ENCODE measurements around the gene PDE8A.

DNA sequence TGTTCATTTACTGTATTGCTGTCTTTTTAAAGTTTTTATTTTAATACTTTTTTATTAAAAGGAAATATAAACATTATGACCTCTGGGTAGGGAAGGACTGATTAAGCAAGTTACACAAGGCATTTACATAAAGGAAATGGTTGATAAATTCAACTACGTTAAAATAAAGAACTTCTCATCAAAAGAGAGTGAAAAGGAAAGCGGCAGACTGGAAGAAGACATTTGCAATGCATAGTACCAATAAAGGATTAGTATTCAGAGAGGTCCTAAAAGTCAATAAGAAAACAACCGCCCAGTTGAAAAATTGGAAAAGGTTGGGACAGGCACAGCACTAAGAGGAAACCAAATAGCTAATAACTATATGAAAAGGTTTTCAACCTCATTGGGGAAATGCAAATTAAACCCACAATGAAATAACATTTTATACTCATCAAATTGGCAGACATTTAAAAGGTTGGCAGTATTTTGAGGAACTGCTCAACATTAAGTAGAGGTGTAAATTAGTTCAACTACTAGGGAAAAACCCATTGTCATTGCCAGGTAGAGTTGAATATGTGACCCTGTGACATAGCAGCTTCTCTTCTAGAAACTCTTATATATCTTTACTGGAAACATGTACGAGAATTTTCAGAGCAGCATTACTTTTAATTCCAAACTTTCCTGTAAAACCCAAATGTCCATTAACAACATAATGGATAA is 9.5 kb downstream of the PDE8A start:
- no peak for TF ChIP-seq CTCF (IDR thresholded peaks at IDR 0.05)
- no peak for TF ChIP-seq EP300 (IDR thresholded peaks at IDR 0.05)

Data from tibial nerve (tissue), 4 donors.